Measurements from ENCODE around the gene NSD2.
A peak's percentile ranks its signal among the peaks of the same experiment; 100 is the strongest.
"Not testable (repeated sequence)": the region's sequence is repeated elsewhere in the genome, so short reads cannot be mapped to it uniquely, and the experiment has no call there.

The NSD2 gene

GRCh38 chr4:1991596-1992434, 120.6 kb downstream of the NSD2 start:
- H3K4me3 ChIP-seq (ENCODE audit: low read length): no peak overlapping the region
- TF ChIP-seq CTCF (conservative IDR thresholded peaks at IDR 0.05; ENCODE audit: low read depth, low read length): no peak
- DNase-seq (ENCODE audit: low read depth): no peak

- peak; percentile 17 for TF ChIP-seq CTCF (conservative IDR thresholded peaks at IDR 0.05; ENCODE audit: low read depth, low read length)
- DNase-seq (ENCODE audit: low read depth): no peak
- H3K4me3 ChIP-seq (ENCODE audit: low read length): no peak overlapping the region
These were observed 121.4 kb downstream of the NSD2 start for GRCh38 chr4:1992468-1993168.

GRCh38 chr4:1993169-1993516, 122.0 kb downstream of the NSD2 start:
- no peak for TF ChIP-seq CTCF (conservative IDR thresholded peaks at IDR 0.05; ENCODE audit: low read depth, low read length)
- no peak overlapping the region for H3K4me3 ChIP-seq (ENCODE audit: low read length)

GRCh38 chr4:1993718-1994516, 122.7 kb downstream of the NSD2 start:
- H3K4me3 ChIP-seq (ENCODE audit: low read length); DNase-seq (ENCODE audit: low read depth): not testable (repeated sequence)

More at GRCh38 chr4:1993169-1993516, 122.0 kb downstream of the NSD2 start:
- DNase-seq (ENCODE audit: low read depth): no peak

- H3K4me3 ChIP-seq (ENCODE audit: low read length): no peak overlapping the region
- DNase-seq (ENCODE audit: low read depth): no peak
- TF ChIP-seq CTCF (conservative IDR thresholded peaks at IDR 0.05; ENCODE audit: low read depth, low read length): no peak
These were observed 123.7 kb downstream of the NSD2 start for GRCh38 chr4:1994938-1995337.

GRCh38 chr4:1996866-1997611, 125.8 kb downstream of the NSD2 start:
- TF ChIP-seq CTCF (conservative IDR thresholded peaks at IDR 0.05; ENCODE audit: low read depth, low read length): no peak
- DNase-seq (ENCODE audit: low read depth): no peak
- no peak overlapping the region for H3K4me3 ChIP-seq (ENCODE audit: low read length)

- no peak overlapping the region for H3K4me3 ChIP-seq (ENCODE audit: low read length)
- TF ChIP-seq CTCF (conservative IDR thresholded peaks at IDR 0.05; ENCODE audit: low read depth, low read length): no peak
- DNase-seq (ENCODE audit: low read depth): no peak
These were observed 126.5 kb downstream of the NSD2 start for GRCh38 chr4:1997712-1998111.

Measured in retinal pigment epithelial cell (primary cell).